PFSK-1 (cell line): ENCODE results near the gene JAKMIP2.

Experiments used
- FOXP2 ChIP-seq: optimal IDR thresholded peaks from 2 replicates; pipeline ENCODE3; 2011; ENCODE audit warnings: borderline replicate concordance, control low read depth, inconsistent platforms; ENCODE audit not compliant: insufficient read depth; ENCODE audit errors: extremely low read length, extremely low read depth
- POLR2AphosphoS5 ChIP-seq: IDR thresholded peaks from 2 replicates; pipeline ENCODE4 v1.6.1; 2012; ENCODE audit warnings: low read depth, mild to moderate bottlenecking, control low read depth, low read length, moderate library complexity
- REST ChIP-seq, 2 experiments: IDR thresholded peaks; 2 replicates each; pipeline versions ENCODE4 v1.6.1 to v1.8.0; 2011 to 2012; ENCODE audit warnings: low read depth in 2 of 2, low read length in 2 of 2, control low read depth in 1 of 2, inconsistent platforms in 1 of 2, mild to moderate bottlenecking in 1 of 2, moderate library complexity in 1 of 2; ENCODE audit not compliant: insufficient read depth in 1 of 2
- SIN3A ChIP-seq: IDR thresholded peaks from 2 replicates; pipeline ENCODE4 v1.6.1; 2012; ENCODE audit warnings: mild to moderate bottlenecking, low read length, moderate library complexity, borderline replicate concordance; ENCODE audit not compliant: insufficient read depth
- TAF1 ChIP-seq: IDR thresholded peaks from 2 replicates; pipeline ENCODE4 v1.6.1; 2012; ENCODE audit warnings: low read length, control low read depth, borderline replicate concordance; ENCODE audit not compliant: insufficient read depth

Gene JAKMIP2

GRCh38 chr5:147671365-147671764 is 111.2 kb downstream of the JAKMIP2 start:
- TF ChIP-seq REST (IDR thresholded peaks at IDR 0.05; ENCODE audit: insufficient read depth in 1 of 2, low read depth in 2 of 2, low read length in 2 of 2) (no peak), TAF1 (no peak), FOXP2 (no peak), SIN3A (no peak), POLR2AphosphoS5 (no peak)

- TF ChIP-seq TAF1 (no peak), POLR2AphosphoS5 (no peak), REST (IDR thresholded peaks at IDR 0.05; ENCODE audit: insufficient read depth in 1 of 2, low read depth in 2 of 2, low read length in 2 of 2) (no peak), SIN3A (no peak), FOXP2 (no peak)
These were observed 111.7 kb downstream of the JAKMIP2 start for GRCh38 chr5:147670815-147671214.

- TF ChIP-seq REST (IDR thresholded peaks at IDR 0.05; ENCODE audit: insufficient read depth in 1 of 2, low read depth in 2 of 2, low read length in 2 of 2) (no peak), SIN3A (no peak), TAF1 (no peak), FOXP2 (no peak), POLR2AphosphoS5 (no peak)
These were observed 113.2 kb downstream of the JAKMIP2 start for GRCh38 chr5:147669169-147669869.

- TF ChIP-seq POLR2AphosphoS5 (no peak), REST (IDR thresholded peaks at IDR 0.05; ENCODE audit: insufficient read depth in 1 of 2, low read depth in 2 of 2, low read length in 2 of 2) (no peak), SIN3A (no peak), TAF1 (no peak), FOXP2 (no peak)
These were observed 114.1 kb downstream of the JAKMIP2 start for GRCh38 chr5:147668385-147668784.

GRCh38 chr5:147667363-147667762 is 115.2 kb downstream of the JAKMIP2 start:
- no peak for TF ChIP-seq REST (IDR thresholded peaks at IDR 0.05; ENCODE audit: insufficient read depth in 1 of 2, low read depth in 2 of 2, low read length in 2 of 2)
